ENCODE data around the gene IL17A. TPM values are rescaled to one million over a fixed set of nuclear protein-coding genes. Genes with fewer than 3 reads are reported as not detected.

Gene IL17A
- total RNA-seq = not detected

DNA sequence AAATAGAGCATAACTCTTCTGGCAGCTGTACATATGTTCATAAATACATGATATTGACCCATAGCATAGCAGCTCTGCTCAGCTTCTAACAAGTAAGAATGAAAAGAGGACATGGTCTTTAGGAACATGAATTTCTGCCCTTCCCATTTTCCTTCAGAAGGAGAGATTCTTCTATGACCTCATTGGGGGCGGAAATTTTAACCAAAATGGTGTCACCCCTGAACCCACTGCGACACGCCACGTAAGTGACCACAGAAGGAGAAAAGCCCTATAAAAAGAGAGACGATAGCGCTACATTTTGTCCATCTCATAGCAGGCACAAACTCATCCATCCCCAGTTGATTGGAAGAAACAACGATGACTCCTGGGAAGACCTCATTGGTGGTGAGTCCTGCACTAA, at the start of gene IL17A:
TSS of gene IL17A (plus strand) at position 301 of the 400 bp plus-strand sequence. CDS start at position 358, 57 bp downstream.

Small RNA genes within 50 kb of the gene (small RNA-seq; reads per million reads assigned to genes)
- 0 reads per million in 2 donors for gene MIR133B
- gene MIR206 = 0 reads per million in 2 donors

Other genes starting within 250 kb of the IL17A start
- under 1 TPM in 1 of 2 donors, not detected in 1; under 0.01 TPM for gene PKHD1, start 98.8 kb upstream of the IL17A start, total RNA-seq
- not detected for gene IL17F, start 58.1 kb downstream of the IL17A start, total RNA-seq
- 100 to 1,000 TPM in 1 of 2 donors, 10 to 100 TPM in 1; 72.3 to 153 TPM for gene MCM3, start 98.4 kb downstream of the IL17A start, total RNA-seq
- gene PAQR8, start 175.8 kb downstream of the IL17A start, total RNA-seq = 10 to 100 TPM; 63.9 to 86.4 TPM
- 10 to 100 TPM; 18.9 to 23.6 TPM for gene EFHC1, start 234.0 kb downstream of the IL17A start, total RNA-seq